Stimulated activated effector memory CD8-positive, alpha-beta T cell treated with anti-CD3 and anti-CD28 coated beads, Interleukin-12 subunit alpha, Interleukin-12 subunit beta, amount 100 ng/mL, for 72 hours (primary cell): ENCODE measurements around the gene SRSF1.
"Not testable (repeated sequence)": the region's sequence is repeated elsewhere in the genome, so short reads cannot be mapped to it uniquely, and the experiment has no call there.

ENCODE experiments used
- ATAC-seq: fragments of 150-1000 bp; cut with Tn5 transposase; 2 replicates; pipeline ENCODE4 v1.10.0; 2021
- DNase-seq, 2 donors: peaks; one replicate each; pipeline ENCODE4 v3.0.0; 2021 to 2022; ENCODE audit warnings: low spot score in 2 of 2
- H3K27ac Mint-ChIP-seq: one replicate; pipeline ENCODE4 v1.8.0; 2022; ENCODE audit warnings: mild to moderate bottlenecking, mixed read lengths
- H3K36me3 Mint-ChIP-seq: one replicate; pipeline ENCODE4 v1.8.0; 2022; ENCODE audit warnings: mild to moderate bottlenecking, mixed read lengths
- H3K4me1 Mint-ChIP-seq: one replicate; pipeline ENCODE4 v1.8.0; 2022; ENCODE audit warnings: mixed read lengths
- H3K4me3 Mint-ChIP-seq: one replicate; pipeline ENCODE4 v1.8.0; 2022; ENCODE audit warnings: mild to moderate bottlenecking, mixed read lengths
- H3K9me3 Mint-ChIP-seq: one replicate; pipeline ENCODE4 v1.8.0; 2022; ENCODE audit warnings: mixed read lengths

The SRSF1 gene

DNA sequence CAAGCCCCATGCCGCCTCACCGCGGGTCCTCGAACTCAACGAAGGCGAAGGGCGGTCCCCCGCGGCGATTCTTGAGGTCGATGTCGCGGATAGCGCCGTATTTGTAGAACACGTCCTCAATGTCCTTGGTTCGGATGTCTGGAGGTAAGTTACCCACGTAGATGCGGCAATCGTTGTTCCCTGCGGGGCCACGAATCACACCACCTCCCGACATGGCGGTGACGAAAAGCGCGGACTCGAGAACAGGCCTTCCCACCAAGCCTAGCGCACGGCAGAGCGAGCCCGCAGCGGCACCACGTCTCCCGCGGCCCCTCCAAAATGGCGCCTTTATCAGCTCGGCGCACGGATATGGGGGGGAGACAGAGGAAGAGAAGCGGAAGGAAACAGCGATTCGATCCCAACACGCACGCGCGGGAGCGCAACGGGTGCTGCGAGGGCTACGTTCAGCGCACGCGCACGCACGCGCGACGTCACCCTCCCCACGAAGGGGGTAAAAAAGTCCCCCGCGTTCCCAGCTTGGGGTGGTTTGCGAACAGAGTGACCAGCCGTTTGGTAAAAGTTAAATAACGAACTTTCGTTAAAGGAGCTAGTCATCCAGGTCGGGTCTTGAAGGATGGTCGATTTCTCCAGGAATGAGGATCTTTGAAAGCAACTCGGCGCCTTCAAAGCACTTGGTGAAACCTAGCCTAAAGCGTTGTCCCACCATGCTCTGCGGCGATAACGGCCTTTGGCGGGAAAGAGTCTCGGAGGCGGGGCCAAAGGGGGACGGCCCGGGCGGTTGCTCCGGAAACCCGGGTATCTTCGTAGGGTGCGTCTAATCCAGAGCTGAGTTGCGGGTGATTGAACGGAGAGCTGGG lies at the start of gene SRSF1:
TSS of gene SRSF1 (minus strand) at position 323 of the 857 bp plus-strand sequence. CDS start at position 214, 109 bp downstream.
- ATAC-seq (peak; percentile 93), DNase-seq (peak; percentile 92 to 99)
- Mint-ChIP-seq H3K27ac (peak within 1 kb of the TSS; percentile 100), H3K9me3 (no peaks in the 10 kb centered on the region), H3K4me1 (peaks cover 47% of the 10 kb centered on the region), H3K4me3 (peak within 1 kb of the TSS; percentile 100), H3K36me3 (peaks cover 57% of the 10 kb centered on the region)

DNA sequence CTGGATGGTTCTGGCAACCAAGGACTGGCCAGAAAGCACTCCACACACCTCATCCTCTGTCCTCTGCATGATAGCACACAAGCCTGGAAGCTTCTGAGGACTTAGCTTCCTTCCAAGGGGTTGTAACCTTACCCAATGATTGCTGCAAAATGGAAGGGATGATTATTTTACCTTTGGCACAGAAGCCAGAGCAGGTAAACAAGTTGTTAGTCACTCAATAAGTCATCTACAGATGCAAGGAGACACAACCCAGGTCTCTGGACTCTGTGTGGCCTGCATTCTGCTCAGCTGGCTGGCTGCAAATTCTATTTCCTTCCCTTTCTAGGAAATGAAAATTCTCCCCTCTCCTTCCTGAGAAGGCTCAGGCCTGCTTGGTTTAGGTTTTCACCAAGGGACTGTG lies 49.4 kb upstream of the SRSF1 start:
- H3K4me3 Mint-ChIP-seq = no peak overlapping the region
- no peak for ATAC-seq
- H3K36me3 Mint-ChIP-seq = no peaks in the 10 kb centered on the region
- H3K27ac Mint-ChIP-seq = no peak overlapping the region
- H3K4me1 Mint-ChIP-seq = peaks cover 13% of the 10 kb centered on the region
- no peak for DNase-seq
- H3K9me3 Mint-ChIP-seq = no peaks in the 10 kb centered on the region

DNA sequence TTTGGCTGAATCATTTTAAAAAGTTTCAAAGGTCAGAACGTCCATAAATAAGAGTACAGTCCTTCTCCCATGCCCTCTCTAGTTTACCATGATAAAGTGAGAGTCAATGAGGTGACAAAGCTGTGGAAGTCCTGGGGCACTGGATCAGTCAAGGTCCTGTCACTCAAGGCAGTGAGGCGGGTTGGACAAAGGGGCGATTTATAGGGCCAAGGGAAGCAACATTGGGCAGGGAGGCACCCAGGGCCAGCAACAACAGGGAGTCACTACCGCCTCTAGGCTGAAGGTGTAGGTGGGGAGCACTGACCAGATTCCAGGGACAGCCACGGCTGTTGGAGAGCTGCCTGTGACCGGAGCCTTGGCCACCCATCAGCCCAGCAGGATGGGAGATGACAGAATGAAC lies 47.6 kb upstream of the SRSF1 start:
- Mint-ChIP-seq H3K36me3 (no peaks in the 10 kb centered on the region), H3K9me3 (no peaks in the 10 kb centered on the region), H3K4me3 (no peak overlapping the region), H3K4me1 (peaks cover 13% of the 10 kb centered on the region), H3K27ac (no peak overlapping the region)
- DNase-seq = no peak
- ATAC-seq = no peak

DNA sequence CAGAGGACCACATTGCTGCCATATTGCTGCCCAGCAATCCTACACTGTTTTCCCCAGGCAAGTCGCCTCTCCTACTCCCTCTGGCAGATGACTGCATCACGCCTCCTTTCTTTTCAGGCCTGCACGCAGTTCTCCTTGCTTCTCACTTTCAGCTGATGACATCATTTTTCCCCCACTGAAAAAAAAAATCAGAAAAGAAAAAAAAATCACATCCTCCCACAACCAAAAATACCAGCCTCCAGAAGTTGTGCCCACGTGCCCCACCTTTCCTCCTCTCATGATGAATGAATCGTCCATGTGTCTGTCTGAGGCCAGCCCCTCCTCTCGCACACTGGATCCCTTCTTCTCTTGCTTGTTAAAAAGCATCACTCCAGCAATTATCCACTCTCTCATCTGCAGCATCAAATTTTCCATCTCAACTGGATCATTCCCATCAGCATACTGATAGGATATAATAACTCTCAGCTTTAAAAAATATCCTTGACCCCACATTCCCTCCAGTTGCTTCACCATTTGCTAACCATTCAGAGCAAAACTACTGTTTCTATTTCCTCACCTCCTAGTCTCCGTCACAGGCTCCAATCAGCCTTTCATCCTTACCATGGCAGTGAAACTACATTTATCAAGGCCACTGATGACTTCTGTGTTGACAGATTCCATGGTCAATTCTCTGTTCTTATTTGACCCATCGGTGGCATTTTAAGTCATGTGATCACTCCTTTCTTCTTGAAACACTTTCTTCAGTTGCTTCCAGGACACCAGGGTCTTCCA lies 46.1 kb upstream of the SRSF1 start:
- H3K27ac Mint-ChIP-seq = no peak overlapping the region
- H3K4me1 Mint-ChIP-seq = peaks cover 13% of the 10 kb centered on the region
- DNase-seq (no peak), ATAC-seq (peak; percentile 60)
- H3K36me3 Mint-ChIP-seq = no peaks in the 10 kb centered on the region
- H3K9me3 Mint-ChIP-seq = no peaks in the 10 kb centered on the region
- H3K4me3 Mint-ChIP-seq = no peak overlapping the region

GRCh38 chr17:58052407-58052806 lies 45.4 kb upstream of the SRSF1 start:
- no peak for DNase-seq
- Mint-ChIP-seq H3K27ac (no peak overlapping the region), H3K4me1 (peaks cover 13% of the 10 kb centered on the region), H3K36me3 (no peaks in the 10 kb centered on the region), H3K4me3 (no peak overlapping the region), H3K9me3 (no peaks in the 10 kb centered on the region)
- no peak for ATAC-seq

DNA sequence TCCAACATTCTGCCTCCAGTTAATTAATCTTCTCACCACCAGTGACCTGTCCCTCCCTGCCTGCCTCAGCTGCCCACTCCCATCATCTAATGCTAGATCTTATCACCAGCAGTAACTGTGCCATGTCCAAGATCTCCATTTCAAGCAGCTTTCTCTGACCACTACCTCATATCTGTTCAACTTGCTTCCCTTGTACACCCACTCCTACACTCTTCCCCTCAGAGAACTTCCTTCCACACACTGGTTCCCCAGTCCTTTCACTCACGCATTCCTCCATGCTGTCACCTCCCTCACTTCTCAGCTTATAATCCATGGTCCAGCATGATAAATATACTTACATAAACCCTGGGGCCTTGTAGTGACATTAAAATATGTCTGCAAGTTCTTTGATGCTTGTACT lies 44.4 kb upstream of the SRSF1 start:
- no peak overlapping the region for H3K27ac Mint-ChIP-seq

DNA sequence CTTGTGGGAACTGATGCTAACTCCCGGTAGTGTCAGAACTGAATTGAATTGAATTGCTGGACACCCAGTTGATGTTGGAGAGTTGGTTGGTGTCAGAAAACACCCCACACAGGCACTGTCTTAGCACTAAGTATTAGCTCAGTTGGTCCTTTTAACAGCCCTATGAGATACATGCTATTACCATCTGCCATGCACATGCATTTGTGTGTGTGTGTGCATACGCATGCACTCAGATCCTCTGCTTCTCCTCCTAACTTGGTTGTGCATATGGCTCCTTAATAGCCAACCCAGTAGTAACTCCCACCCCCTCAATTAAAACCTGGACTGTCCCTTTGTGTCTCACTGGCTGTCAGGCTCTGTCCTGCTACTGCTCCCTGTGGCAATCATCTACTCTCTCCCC lies 43.9 kb upstream of the SRSF1 start:
- Mint-ChIP-seq H3K4me3 (no peak overlapping the region), H3K9me3 (no peaks in the 10 kb centered on the region), H3K36me3 (no peaks in the 10 kb centered on the region), H3K27ac (no peak overlapping the region), H3K4me1 (peaks cover 13% of the 10 kb centered on the region)
- DNase-seq (no peak), ATAC-seq (no peak)

More for the DNA sequence above, 44.4 kb upstream of the SRSF1 start:
- no peaks in the 10 kb centered on the region for H3K36me3 Mint-ChIP-seq
- ATAC-seq (no peak), DNase-seq (no peak)
- H3K4me3 Mint-ChIP-seq = no peak overlapping the region
- peaks cover 13% of the 10 kb centered on the region for H3K4me1 Mint-ChIP-seq
- no peaks in the 10 kb centered on the region for H3K9me3 Mint-ChIP-seq

- H3K27ac Mint-ChIP-seq = no peak overlapping the region
- no peaks in the 10 kb centered on the region for H3K36me3 Mint-ChIP-seq
- no peak overlapping the region for H3K4me3 Mint-ChIP-seq
- peaks cover 13% of the 10 kb centered on the region for H3K4me1 Mint-ChIP-seq
- no peak for DNase-seq
- no peak for ATAC-seq
- no peaks in the 10 kb centered on the region for H3K9me3 Mint-ChIP-seq
Observed at GRCh38 chr17:58049533-58049932, 42.5 kb upstream of the SRSF1 start.

DNA sequence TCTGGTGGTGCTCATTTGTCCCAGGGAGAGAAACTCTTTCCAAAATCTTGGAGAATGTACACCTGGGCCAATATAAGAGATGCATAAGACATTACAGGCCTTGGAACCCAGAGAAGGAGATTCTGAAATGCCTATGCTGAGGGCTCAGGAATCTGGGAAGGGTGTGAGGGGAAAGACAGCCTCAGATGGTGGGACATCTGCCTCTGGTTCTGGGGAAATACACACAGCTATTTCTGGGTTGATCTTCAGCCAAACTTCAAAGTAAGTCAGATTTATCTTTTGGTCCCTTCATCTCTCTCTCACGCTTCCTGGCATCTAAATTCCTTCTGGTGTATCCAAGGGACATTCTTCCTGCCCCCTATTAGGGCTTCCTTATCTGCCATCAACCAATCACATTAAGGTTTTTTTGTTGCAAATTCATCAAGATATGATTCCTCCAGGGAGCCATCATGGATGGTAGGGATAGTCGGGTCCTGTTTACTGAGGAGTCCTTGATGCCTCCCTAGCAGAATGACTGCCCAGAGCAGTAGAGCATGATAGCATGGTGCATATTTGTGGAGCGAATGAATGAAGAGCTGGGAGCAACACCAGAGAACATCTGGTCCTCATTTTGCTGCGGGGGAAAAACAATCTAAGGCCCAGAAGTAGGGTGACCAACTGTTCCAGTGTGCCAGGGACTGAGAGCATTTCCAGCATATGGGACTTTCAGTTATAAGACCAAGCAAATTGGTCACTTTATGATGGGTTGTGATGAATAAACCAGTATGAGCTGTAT lies 40.5 kb upstream of the SRSF1 start:
- DNase-seq = no peak
- Mint-ChIP-seq H3K4me1 (no peaks in the 10 kb centered on the region), H3K4me3 (no peak overlapping the region), H3K36me3 (no peaks in the 10 kb centered on the region), H3K27ac (no peak overlapping the region), H3K9me3 (no peaks in the 10 kb centered on the region)
- no peak for ATAC-seq

DNA sequence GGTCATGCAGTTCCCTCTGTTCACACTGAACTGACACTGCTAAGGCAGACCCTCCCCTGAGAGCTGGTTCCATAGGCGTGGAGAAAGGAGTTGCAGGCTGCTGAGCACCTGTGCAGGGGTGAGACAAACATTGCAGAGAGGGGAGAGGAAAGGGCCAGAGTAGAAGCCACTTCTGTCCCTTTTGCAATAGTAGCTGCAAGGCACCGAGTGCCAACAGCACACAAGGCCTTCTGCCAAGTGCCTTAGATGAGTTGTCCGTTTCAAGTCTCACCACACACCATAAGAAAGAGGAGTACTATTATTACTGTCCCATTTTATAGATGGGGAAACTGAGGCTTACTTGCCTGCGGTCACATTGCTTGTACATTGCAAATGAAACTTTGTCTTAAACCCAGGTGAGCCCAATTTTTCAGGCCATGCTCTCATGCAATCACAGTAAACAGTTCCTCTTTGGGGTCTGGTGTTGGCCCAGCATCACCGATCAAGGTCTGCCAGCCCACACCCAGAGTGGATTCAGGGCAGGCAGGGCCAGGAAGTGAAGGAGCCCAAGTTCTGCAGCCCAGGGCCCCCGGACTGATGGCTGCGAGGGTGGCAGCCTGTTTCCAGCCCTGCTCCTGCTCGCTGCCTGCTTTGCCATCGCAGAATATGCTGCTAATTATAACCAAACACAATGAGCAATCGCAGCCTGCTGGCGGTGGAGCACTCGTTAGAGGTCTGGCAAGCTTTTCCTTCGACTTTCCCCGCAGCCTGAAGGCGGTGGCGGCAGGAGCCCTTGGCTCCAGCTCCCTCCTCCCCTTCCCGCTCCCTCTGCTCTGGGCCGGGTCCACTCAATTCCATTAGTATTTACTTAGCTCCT lies 39.4 kb upstream of the SRSF1 start:
- DNase-seq (no peak), ATAC-seq (no peak)
- Mint-ChIP-seq H3K4me1 (no peaks in the 10 kb centered on the region), H3K4me3 (no peak overlapping the region), H3K9me3 (no peaks in the 10 kb centered on the region), H3K36me3 (no peaks in the 10 kb centered on the region), H3K27ac (no peak overlapping the region)

DNA sequence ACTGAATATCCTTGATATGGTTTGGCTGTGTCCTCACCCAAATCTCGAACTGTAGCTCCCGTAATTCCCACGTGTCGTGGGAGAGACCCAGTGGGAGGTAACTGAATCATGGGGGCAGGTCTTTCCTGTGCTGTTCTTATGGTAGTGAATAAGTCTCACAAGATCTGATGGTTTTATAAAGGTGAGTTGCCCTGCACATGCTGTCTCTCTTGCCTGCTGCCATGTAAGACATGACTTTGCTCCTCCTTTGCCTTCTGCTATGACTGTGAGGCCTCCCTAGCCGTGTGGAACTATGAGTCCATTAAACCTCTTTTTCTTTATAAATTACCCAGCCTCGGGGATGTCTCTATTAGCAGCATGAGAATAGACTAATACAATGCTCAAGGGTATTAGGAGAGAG lies 37.2 kb upstream of the SRSF1 start:
- H3K27ac Mint-ChIP-seq, H3K9me3 Mint-ChIP-seq, DNase-seq, H3K36me3 Mint-ChIP-seq, H3K4me1 Mint-ChIP-seq, ATAC-seq, H3K4me3 Mint-ChIP-seq: not testable (repeated sequence)

GRCh38 chr17:58043221-58044181 lies 36.5 kb upstream of the SRSF1 start:
- no peak for ATAC-seq
- DNase-seq = no peak
- Mint-ChIP-seq H3K4me3 (no peak overlapping the region), H3K27ac (no peak overlapping the region), H3K4me1 (no peaks in the 10 kb centered on the region), H3K9me3 (no peaks in the 10 kb centered on the region), H3K36me3 (no peaks in the 10 kb centered on the region)

GRCh38 chr17:58041161-58041560 lies 34.1 kb upstream of the SRSF1 start:
- no peak for ATAC-seq
- Mint-ChIP-seq H3K9me3 (no peaks in the 10 kb centered on the region), H3K27ac (no peak overlapping the region), H3K4me1 (no peaks in the 10 kb centered on the region), H3K36me3 (no peaks in the 10 kb centered on the region), H3K4me3 (no peak overlapping the region)
- DNase-seq = no peak

DNA sequence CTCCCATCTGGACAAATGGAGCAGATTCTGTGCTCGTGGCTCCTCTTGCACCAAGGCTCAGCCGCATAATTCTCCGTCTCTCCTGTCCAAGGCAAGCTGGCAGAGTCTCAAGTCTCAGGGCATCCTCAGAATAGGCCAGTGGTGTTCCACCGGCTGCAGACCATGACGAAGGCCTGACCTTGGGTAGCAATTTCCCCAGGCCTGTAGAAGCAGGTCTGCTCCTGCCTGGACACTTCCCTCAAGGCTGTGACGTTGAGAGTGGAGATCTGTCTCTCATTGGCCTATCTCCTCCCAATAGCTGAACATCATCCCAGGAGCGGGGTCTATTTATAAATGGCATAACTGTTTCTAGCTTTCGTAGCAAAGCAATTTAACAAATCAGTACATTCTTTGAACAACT lies 33.3 kb upstream of the SRSF1 start:
- no peaks in the 10 kb centered on the region for H3K36me3 Mint-ChIP-seq
- DNase-seq (no peak), ATAC-seq (no peak)
- H3K27ac Mint-ChIP-seq = no peak overlapping the region
- H3K4me1 Mint-ChIP-seq = no peaks in the 10 kb centered on the region
- H3K9me3 Mint-ChIP-seq = no peaks in the 10 kb centered on the region
- no peak overlapping the region for H3K4me3 Mint-ChIP-seq
